WI38 (cell line): ENCODE results near the gene SCEL.
"Not testable (repeated sequence)": the region's sequence is repeated elsewhere in the genome, so short reads cannot be mapped to it uniquely, and the experiment has no call there.

Experiments used
- H3K4me3 ChIP-seq: 2 replicates; pipeline ENCODE4 v1.5.1; 2011; ENCODE audit warnings: low read depth, mild to moderate bottlenecking, control low read depth, low read length
- CTCF ChIP-seq: IDR thresholded peaks from 2 replicates; pipeline ENCODE4 v1.5.1; 2012; ENCODE audit warnings: low read depth, mild to moderate bottlenecking, control low read depth, low read length

The SCEL gene

GRCh38 chr13:77653301-77653700 lies 117.8 kb downstream of the SCEL start:
- H3K4me3 ChIP-seq = no peak overlapping the region
- no peak for TF ChIP-seq CTCF

GRCh38 chr13:77660016-77660415 lies 124.5 kb downstream of the SCEL start:
- not testable (repeated sequence) for H3K4me3 ChIP-seq

- no peak for TF ChIP-seq CTCF
- no peak overlapping the region for H3K4me3 ChIP-seq
Observed at GRCh38 chr13:77660841-77661250, 125.3 kb downstream of the SCEL start.

GRCh38 chr13:77662301-77662700 lies 126.8 kb downstream of the SCEL start:
- not testable (repeated sequence) for H3K4me3 ChIP-seq

GRCh38 chr13:77662831-77663230 lies 127.3 kb downstream of the SCEL start:
- not testable (repeated sequence) for H3K4me3 ChIP-seq

- TF ChIP-seq CTCF = no peak
- no peak overlapping the region for H3K4me3 ChIP-seq
Observed at GRCh38 chr13:77674852-77675251, 139.3 kb downstream of the SCEL start.

- TF ChIP-seq CTCF = no peak
- no peak overlapping the region for H3K4me3 ChIP-seq
Observed at GRCh38 chr13:77678691-77679235, 143.3 kb downstream of the SCEL start.

- H3K4me3 ChIP-seq = no peak overlapping the region
- TF ChIP-seq CTCF = no peak
Observed at GRCh38 chr13:77687799-77688198, 152.3 kb downstream of the SCEL start.

DNA sequence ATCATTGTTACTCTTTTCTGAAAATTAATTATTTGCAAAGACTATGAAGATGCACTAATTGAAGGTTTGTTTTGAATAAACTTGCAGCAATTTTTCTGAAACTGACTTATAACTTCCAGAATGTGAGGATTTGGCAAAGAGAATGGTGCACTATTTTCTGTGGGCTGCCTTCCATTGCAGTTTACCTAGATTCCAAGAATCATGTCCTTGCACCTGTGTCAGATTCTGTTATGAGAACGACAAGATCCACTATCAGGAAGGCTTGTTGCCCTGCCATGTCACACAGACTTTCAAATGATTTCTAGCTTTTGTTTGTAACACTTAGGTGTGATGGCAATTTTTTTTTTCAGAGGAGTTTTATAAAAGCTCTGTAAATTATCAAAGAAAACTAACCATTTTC lies 156.4 kb downstream of the SCEL start:
- no peak for TF ChIP-seq CTCF
- no peak overlapping the region for H3K4me3 ChIP-seq
